Ishikawa (cell line): ENCODE measurements around the gene MAPK8IP2.

Experiments used
- CEBPB ChIP-seq: IDR thresholded peaks from 2 replicates; pipeline ENCODE4 v1.6.1; 2012
- CREB1 ChIP-seq: IDR thresholded peaks from 2 replicates; pipeline ENCODE4 v1.6.1; 2012; ENCODE audit warnings: low read depth
- EGR1 ChIP-seq: IDR thresholded peaks from 2 replicates; pipeline ENCODE4 v1.6.1; 2012
- EP300 ChIP-seq: IDR thresholded peaks from 2 replicates; pipeline ENCODE4 v1.6.1; 2012; ENCODE audit warnings: borderline replicate concordance
- FOXM1 ChIP-seq: IDR thresholded peaks from 2 replicates; pipeline ENCODE4 v1.6.1; 2012; ENCODE audit warnings: low read depth, borderline replicate concordance
- MAX ChIP-seq: IDR thresholded peaks from 2 replicates; pipeline ENCODE4 v1.6.1; 2012
- NFIC ChIP-seq: IDR thresholded peaks from 2 replicates; pipeline ENCODE4 v1.6.1; 2012
- RAD21 ChIP-seq: IDR thresholded peaks from 2 replicates; pipeline ENCODE4 v1.6.1; 2012; ENCODE audit warnings: low read depth
- REST ChIP-seq: IDR thresholded peaks from 2 replicates; pipeline ENCODE4 v1.6.1; 2012; ENCODE audit warnings: low read depth, mild to moderate bottlenecking
- TAF1 ChIP-seq: IDR thresholded peaks from 2 replicates; pipeline ENCODE4 v1.6.1; 2012; ENCODE audit warnings: low read depth, mild to moderate bottlenecking
- TCF12 ChIP-seq: IDR thresholded peaks from 2 replicates; pipeline ENCODE4 v1.6.1; 2012; ENCODE audit warnings: low read depth
- TEAD4 ChIP-seq: IDR thresholded peaks from 2 replicates; pipeline ENCODE4 v1.6.1; 2012
- USF1 ChIP-seq: IDR thresholded peaks from 2 replicates; pipeline ENCODE4 v1.6.1; 2012
- YY1 ChIP-seq: IDR thresholded peaks from 2 replicates; pipeline ENCODE4 v1.6.1; 2012; ENCODE audit warnings: low read depth
- ZBTB7A ChIP-seq: IDR thresholded peaks from 2 replicates; pipeline ENCODE4 v1.6.1; 2012; ENCODE audit warnings: low read depth

MAPK8IP2 gene

GRCh38 chr22:50574383-50574755 lies 26.2 kb upstream of the MAPK8IP2 start:
- TF ChIP-seq FOXM1 = no peak
- no peak for TF ChIP-seq CEBPB
- no peak for TF ChIP-seq NFIC
- TF ChIP-seq MAX = no peak
- no peak for TF ChIP-seq ZBTB7A
- TF ChIP-seq RAD21 = no peak
- no peak for TF ChIP-seq TEAD4
- no peak for TF ChIP-seq REST
- no peak for TF ChIP-seq CREB1
- TF ChIP-seq EP300 = no peak
- TF ChIP-seq YY1 = no peak
- TF ChIP-seq TAF1 = no peak
- TF ChIP-seq TCF12 = no peak
- no peak for TF ChIP-seq EGR1
- TF ChIP-seq USF1 = no peak

GRCh38 chr22:50575426-50575941 lies 25.1 kb upstream of the MAPK8IP2 start:
- TF ChIP-seq TAF1 (no peak), FOXM1 (no peak), ZBTB7A (no peak), TCF12 (no peak), YY1 (no peak), USF1 (no peak), CEBPB (no peak), MAX (no peak)

- TF ChIP-seq TAF1 = no peak
- TF ChIP-seq RAD21 = peak; percentile 67
Observed at GRCh38 chr22:50576070-50576469, 24.5 kb upstream of the MAPK8IP2 start.

- 0 out of 2 replicates have a peak, but pooled peaks have one; percentile 10 for TF ChIP-seq EP300
- TF ChIP-seq TAF1 = no peak
- TF ChIP-seq TCF12 = 0 out of 2 replicates have a peak, but pooled peaks have one; percentile 40
- 0 out of 2 replicates have a peak, but pooled peaks have one; percentile 21 for TF ChIP-seq MAX
Observed at GRCh38 chr22:50576806-50577696, 23.5 kb upstream of the MAPK8IP2 start.

- TF ChIP-seq REST = no peak
- TF ChIP-seq MAX = no peak
- no peak for TF ChIP-seq NFIC
- TF ChIP-seq EP300 = no peak
- no peak for TF ChIP-seq TAF1
- no peak for TF ChIP-seq CREB1
- no peak for TF ChIP-seq TEAD4
- no peak for TF ChIP-seq USF1
- TF ChIP-seq RAD21 = no peak
- no peak for TF ChIP-seq ZBTB7A
- TF ChIP-seq TCF12 = no peak
- TF ChIP-seq EGR1 = no peak
- TF ChIP-seq FOXM1 = no peak
- no peak for TF ChIP-seq YY1
- TF ChIP-seq CEBPB = no peak
Observed at GRCh38 chr22:50577697-50577986, 23.0 kb upstream of the MAPK8IP2 start.
